Activated CD8-positive, alpha-beta T cell treated with anti-CD3 and anti-CD28 coated beads for 36 hours (primary cell): ENCODE results near the gene DOHH. TPM values are rescaled to one million over a fixed set of nuclear protein-coding genes. Genes with fewer than 3 reads are reported as not detected.

ENCODE experiments used
- ATAC-seq: fragments of 200-7000 bp; cut with Tn5 transposase; one replicate; pipeline ENCODE4 v1.10.0; 2021; ENCODE audit warnings: mild to moderate bottlenecking, moderate library complexity
- CTCF ChIA-PET: fragments of 350-600 bp; sonication (Branson Sonifier 250); formaldehyde crosslinking; loops from one replicate; lab custom pipeline; 2021; ENCODE audit warnings: antibody characterized with exemption; lab: Charles Lee
- POLR2A ChIA-PET: fragments of 350-600 bp; sonication (Branson Sonifier 250); formaldehyde crosslinking; loops from one replicate; lab custom pipeline; 2021; ENCODE audit warnings: antibody characterized with exemption; lab: Charles Lee
- DNase-seq: peaks from one replicate; pipeline ENCODE4 v3.0.0-alpha.2; 2020
- H3K27ac Mint-ChIP-seq: one replicate; pipeline ENCODE4 v1.8.0; 2021; ENCODE audit warnings: mild to moderate bottlenecking, mixed read lengths
- H3K27me3 Mint-ChIP-seq: one replicate; pipeline ENCODE4 v1.8.0; 2021; ENCODE audit warnings: mixed read lengths
- H3K36me3 Mint-ChIP-seq: one replicate; pipeline ENCODE4 v1.8.0; 2021; ENCODE audit warnings: low read depth, mixed read lengths
- H3K4me1 Mint-ChIP-seq: one replicate; pipeline ENCODE4 v1.8.0; 2021; ENCODE audit warnings: low read depth, mixed read lengths
- H3K4me3 Mint-ChIP-seq: one replicate; pipeline ENCODE4 v1.8.0; 2021; ENCODE audit warnings: mild to moderate bottlenecking, moderate library complexity, mixed read lengths
- H3K9me3 Mint-ChIP-seq: one replicate; pipeline ENCODE4 v1.8.0; 2021; ENCODE audit warnings: mixed read lengths
- CTCF ChIP-seq: fragments of 200-600 bp; IDR thresholded peaks from one replicate; pipeline ENCODE4 v1.8.0; 2022; ENCODE audit warnings: antibody characterized with exemption, mild to moderate bottlenecking
- intact Hi-C: fragments of 100-400 bp; cut with micrococcal nuclease; formaldehyde crosslinking; loops from one replicate; pipeline ENCODE4 v1.10.0; 2022
- total RNA-seq, 2 experiments: library from RNA; stranded (reverse); gene quantifications; one replicate each; pipeline ENCODE4 v1.2.3, GENCODE V29; 2021

Gene DOHH
- total RNA-seq, 2 experiments from 2014 or later = 15.7 to 17.0 TPM

GRCh38 chr19:3474010-3474409 is 26.5 kb downstream of the DOHH start:
- intact Hi-C loops = loop anchor here (5.0 kb wide), 1 partner anchor 152 kb away; no protein-coding TSS in a partner anchor
- H3K27me3 Mint-ChIP-seq = no peaks in the 10 kb centered on the region
- H3K4me1 Mint-ChIP-seq = peaks cover 13% of the 10 kb centered on the region
- ChIA-PET CTCF (interaction anchor here (1.0 to 2.7 kb wide), 8 partner anchors 8 to 169 kb away, joined by 3 to 16 read pairs (median 6); partner anchors contain the start of gene SMIM44), POLR2A (no interaction called here)
- DNase-seq (no peak), ATAC-seq (no peak)
- TF ChIP-seq CTCF = no peak
- H3K27ac Mint-ChIP-seq = no peak overlapping the region
- no peak overlapping the region for H3K4me3 Mint-ChIP-seq
- H3K36me3 Mint-ChIP-seq = no peaks in the 10 kb centered on the region
- H3K9me3 Mint-ChIP-seq = no peaks in the 10 kb centered on the region

- CTCF ChIA-PET = interaction anchor here (0.6 to 2.7 kb wide), 35 partner anchors 10 to 230 kb away, joined by 3 to 16 read pairs (median 4); partner anchors contain the start of gene SMIM44
- H3K4me1 Mint-ChIP-seq = no peaks in the 10 kb centered on the region
- H3K27ac Mint-ChIP-seq = no peak overlapping the region
- intact Hi-C loops = loop anchor here (5.0 kb wide), 1 partner anchor 150 kb away; no protein-coding TSS in a partner anchor
- peak; percentile 47 for DNase-seq
- H3K36me3 Mint-ChIP-seq = peaks cover 4% of the 10 kb centered on the region
- no peak overlapping the region for H3K4me3 Mint-ChIP-seq
- peaks cover 6% of the 10 kb centered on the region for H3K9me3 Mint-ChIP-seq
- no peak for ATAC-seq
- POLR2A ChIA-PET = no interaction called here
- H3K27me3 Mint-ChIP-seq = no peaks in the 10 kb centered on the region
- peak; percentile 77 for TF ChIP-seq CTCF
Observed at GRCh38 chr19:3471954-3472655, 28.4 kb downstream of the DOHH start.

GRCh38 chr19:3470500-3471128 is 29.9 kb downstream of the DOHH start:
- Mint-ChIP-seq H3K9me3 (peaks cover 6% of the 10 kb centered on the region), H3K36me3 (peaks cover 4% of the 10 kb centered on the region), H3K27ac (no peak overlapping the region), H3K27me3 (no peaks in the 10 kb centered on the region), H3K4me3 (no peak overlapping the region), H3K4me1 (no peaks in the 10 kb centered on the region)
- ATAC-seq (no peak), DNase-seq (no peak)
- no peak for TF ChIP-seq CTCF
- CTCF ChIA-PET = interaction anchor here (0.9 to 2.9 kb wide), 5 partner anchors 9 to 166 kb away, joined by 3 to 17 read pairs (median 4); no protein-coding TSS in a partner anchor
- intact Hi-C loops = loop anchor here (5.0 kb wide), 1 partner anchor 148 kb away; no protein-coding TSS in a partner anchor
- POLR2A ChIA-PET = interaction anchor here (1.0 to 1.3 kb wide), 2 partner anchors 18 to 149 kb away, joined by 3 read pairs; no protein-coding TSS in a partner anchor

DNA sequence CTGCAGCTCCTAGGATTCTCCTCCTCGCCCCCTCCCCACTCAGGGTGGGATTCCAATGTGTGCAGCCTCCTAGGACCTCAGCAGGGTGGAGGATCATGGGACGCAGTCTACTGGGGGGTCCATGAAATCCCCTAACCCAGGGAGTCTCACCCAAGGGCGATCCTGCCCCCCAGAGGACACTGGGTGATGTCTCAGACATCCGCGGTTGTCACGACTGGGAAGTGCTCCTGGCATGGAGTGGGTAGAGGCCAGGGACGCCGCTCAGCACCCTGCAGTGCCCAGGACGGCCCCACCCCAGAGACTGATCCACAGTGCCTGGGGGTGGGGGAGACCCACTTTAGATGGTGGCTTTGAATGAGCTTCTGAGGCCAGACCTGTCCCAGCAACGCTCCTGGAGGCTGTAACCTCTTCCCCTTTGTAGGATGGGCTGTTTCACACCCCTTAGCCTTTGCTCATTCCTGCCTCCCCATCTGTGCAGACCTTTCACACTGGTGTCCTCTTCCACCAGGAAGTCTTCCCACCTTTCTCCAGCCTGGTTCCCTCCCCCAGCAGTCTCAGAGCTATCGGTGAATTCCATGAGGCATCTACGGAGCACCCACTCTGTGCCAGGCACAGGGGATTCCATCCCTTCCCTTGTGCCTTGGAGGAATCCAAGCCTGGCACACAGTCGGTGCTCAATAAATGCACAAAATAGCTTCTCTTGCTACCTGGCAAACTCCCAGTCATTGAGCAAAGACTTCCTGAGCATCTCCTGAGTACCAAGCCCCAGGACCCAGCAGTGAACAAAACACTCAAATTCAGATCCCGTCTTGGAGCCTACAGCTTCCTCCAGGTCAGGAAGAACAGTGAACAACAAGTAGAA is 30.6 kb downstream of the DOHH start:
- ChIA-PET POLR2A (interaction anchor here (0.6 to 1.3 kb wide), 3 partner anchors 18 to 289 kb away, joined by 3 to 4 read pairs (median 3); no protein-coding TSS in a partner anchor), CTCF (interaction anchor here (0.9 to 2.9 kb wide), 6 partner anchors 10 to 165 kb away, joined by 3 to 17 read pairs (median 4); no protein-coding TSS in a partner anchor)
- Mint-ChIP-seq H3K27me3 (no peaks in the 10 kb centered on the region), H3K4me1 (no peaks in the 10 kb centered on the region), H3K4me3 (no peak overlapping the region), H3K9me3 (peaks cover 6% of the 10 kb centered on the region), H3K27ac (no peak overlapping the region), H3K36me3 (peaks cover 4% of the 10 kb centered on the region)
- DNase-seq (no peak), ATAC-seq (no peak)
- no peak for TF ChIP-seq CTCF
- intact Hi-C loops = loop anchor here (5.0 kb wide), 1 partner anchor 148 kb away; no protein-coding TSS in a partner anchor
